Measurements from ENCODE around the gene UBE3B.

GRCh38 chr12:109521831-109522230, 44.4 kb downstream of the UBE3B start:
- no peak for TF ChIP-seq CTCF (IDR thresholded peaks at IDR 0.05)
- no peak for TF ChIP-seq POLR2A (IDR thresholded peaks at IDR 0.05)
